CMK (cell line): ENCODE measurements around the gene HLA-DRA.
"Not testable (repeated sequence)": the region's sequence is repeated elsewhere in the genome, so short reads cannot be mapped to it uniquely, and the experiment has no call there.

Experiments used
- DNase-seq: peaks from one replicate; pipeline ENCODE4 v3.0.0-alpha.2; 2010; ENCODE audit warnings: low read depth

The HLA-DRA gene

GRCh38 chr6:32431142-32431541 lies 8.5 kb upstream of the HLA-DRA start:
- no peak for DNase-seq

GRCh38 chr6:32432050-32432450 lies 7.6 kb upstream of the HLA-DRA start:
- no peak for DNase-seq

- not testable (repeated sequence) for DNase-seq
Observed at GRCh38 chr6:32433950-32434349, 5.7 kb upstream of the HLA-DRA start.

GRCh38 chr6:32436186-32436585 lies 3.5 kb upstream of the HLA-DRA start:
- DNase-seq = no peak

GRCh38 chr6:32436995-32437836 lies 2.5 kb upstream of the HLA-DRA start:
- no peak for DNase-seq

- DNase-seq = no peak
Observed at GRCh38 chr6:32439139-32439538, 548 bp upstream of the HLA-DRA start.

GRCh38 chr6:32442243-32442667 lies 2.6 kb downstream of the HLA-DRA start:
- no peak for DNase-seq

GRCh38 chr6:32442977-32443552 lies 3.4 kb downstream of the HLA-DRA start:
- DNase-seq = no peak

- DNase-seq = no peak
Observed at GRCh38 chr6:32444433-32444832, 4.7 kb downstream of the HLA-DRA start.

GRCh38 chr6:32445321-32445854 lies 5.7 kb downstream of the HLA-DRA start:
- no peak for DNase-seq

- no peak for DNase-seq
Observed at GRCh38 chr6:32447932-32448331, 8.2 kb downstream of the HLA-DRA start.

- DNase-seq = no peak
Observed at GRCh38 chr6:32449088-32449736, 9.5 kb downstream of the HLA-DRA start.

GRCh38 chr6:32457054-32457453 lies 17.4 kb downstream of the HLA-DRA start:
- DNase-seq = no peak

GRCh38 chr6:32459781-32460424 lies 20.2 kb downstream of the HLA-DRA start:
- no peak for DNase-seq

- DNase-seq = no peak
Observed at GRCh38 chr6:32460528-32460927, 20.8 kb downstream of the HLA-DRA start.

- no peak for DNase-seq
Observed at GRCh38 chr6:32461493-32461892, 21.8 kb downstream of the HLA-DRA start.

- DNase-seq = no peak
Observed at GRCh38 chr6:32462609-32463008, 22.9 kb downstream of the HLA-DRA start.

GRCh38 chr6:32467743-32468503 lies 28.2 kb downstream of the HLA-DRA start:
- DNase-seq = not testable (repeated sequence)

GRCh38 chr6:32472781-32473375 lies 33.2 kb downstream of the HLA-DRA start:
- no peak for DNase-seq

- DNase-seq = peak; percentile 30
Observed at GRCh38 chr6:32473376-32474348, 34.0 kb downstream of the HLA-DRA start.
